Retinal pigment epithelial cell (primary cell): ENCODE results near the gene IKZF2.
A peak's percentile ranks its signal among the peaks of the same experiment; 100 is the strongest.

Experiments used
- DNase-seq: peaks from one replicate; pipeline ENCODE4 v3.0.0-alpha.2; 2010; ENCODE audit warnings: low read depth
- H3K4me3 ChIP-seq: 2 replicates; pipeline ENCODE4 v1.5.1; 2011; ENCODE audit warnings: mild to moderate bottlenecking, low read length, control low read depth, moderate library complexity
- CTCF ChIP-seq: conservative IDR thresholded peaks from 2 replicates; pipeline ENCODE4 v1.5.1; 2011; ENCODE audit warnings: low read depth, low read length, control low read depth, inconsistent platforms

IKZF2 gene

GRCh38 chr2:213065583-213066442 is 85.6 kb downstream of the IKZF2 start:
- TF ChIP-seq CTCF = no peak
- peak overlapping the region; percentile 29 for H3K4me3 ChIP-seq
- DNase-seq = no peak

GRCh38 chr2:213064099-213064498 is 87.3 kb downstream of the IKZF2 start:
- no peak for DNase-seq
- H3K4me3 ChIP-seq = no peak overlapping the region

GRCh38 chr2:213057977-213058376 is 93.4 kb downstream of the IKZF2 start:
- no peak for TF ChIP-seq CTCF
- no peak overlapping the region for H3K4me3 ChIP-seq
- DNase-seq = no peak

More at GRCh38 chr2:213064099-213064498, 87.3 kb downstream of the IKZF2 start:
- TF ChIP-seq CTCF = no peak

GRCh38 chr2:213046431-213046830 is 105.0 kb downstream of the IKZF2 start:
- TF ChIP-seq CTCF = no peak
- no peak for DNase-seq
- no peak overlapping the region for H3K4me3 ChIP-seq

- no peak overlapping the region for H3K4me3 ChIP-seq
- TF ChIP-seq CTCF = no peak
- no peak for DNase-seq
These were observed 107.8 kb downstream of the IKZF2 start for GRCh38 chr2:213043566-213043965.

DNA sequence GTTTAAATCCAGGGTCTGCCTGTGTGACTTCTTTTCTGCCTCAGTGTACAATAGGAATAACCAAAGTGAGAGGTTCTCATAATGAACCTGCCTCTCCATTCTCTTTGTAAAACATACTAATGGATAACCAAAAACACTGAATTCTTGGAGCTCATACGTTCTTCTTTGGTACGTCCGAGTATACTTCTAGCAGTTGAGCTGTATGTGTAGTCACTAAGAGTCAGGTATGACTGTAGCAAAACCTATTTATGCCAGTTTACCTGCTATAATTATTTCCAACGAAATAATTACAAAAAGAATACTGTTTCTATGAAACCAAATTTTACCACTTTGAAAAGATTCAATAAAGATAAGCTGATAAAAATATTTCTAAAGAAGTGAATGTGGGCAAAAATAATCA is 109.2 kb downstream of the IKZF2 start:
- H3K4me3 ChIP-seq = no peak overlapping the region
- no peak for TF ChIP-seq CTCF
- DNase-seq = no peak

DNA sequence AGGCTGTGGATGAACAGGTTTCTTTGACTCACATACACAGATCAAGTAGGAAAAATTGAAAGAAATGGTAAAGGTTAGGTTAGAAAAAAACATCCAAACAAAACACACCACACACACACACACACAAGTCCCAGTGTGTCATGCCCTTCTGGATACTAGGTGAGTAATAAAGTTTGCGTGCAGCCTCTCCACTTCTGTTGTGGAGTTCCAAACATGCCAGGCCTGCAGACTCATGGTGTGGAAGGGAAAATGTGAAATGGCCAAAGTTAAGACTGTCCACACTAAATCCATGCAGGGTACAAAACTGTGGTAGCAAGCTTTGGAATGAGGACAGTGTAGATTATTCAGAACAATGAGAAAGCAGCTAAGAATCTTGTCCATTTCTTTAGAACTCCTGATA is 114.6 kb downstream of the IKZF2 start:
- no peak for TF ChIP-seq CTCF
- H3K4me3 ChIP-seq = no peak overlapping the region
- no peak for DNase-seq
